Right atrium auricular region (tissue), 2 donors: Measurements from ENCODE around the gene PTGR3. TPM values are rescaled to one million over a fixed set of nuclear protein-coding genes. Genes with fewer than 3 reads are reported as not detected.

Source experiments
- DNase-seq: peaks from one replicate; pipeline ENCODE4 v3.0.0-alpha.2; 2019; ENCODE audit warnings: low spot score
- H3K27ac ChIP-seq, 2 donors: fragments of 200-600 bp; sonication (generic); 1 replicate in 1 of 2; 2 replicates in 1 of 2; pipeline ENCODE4 v1.5.1; 2016 to 2019
- H3K27me3 ChIP-seq, 2 donors: fragments of 200-600 bp; sonication (generic); one replicate each; pipeline versions ENCODE4 v1.5.1 to v1.6.0; 2017 to 2019
- H3K36me3 ChIP-seq: fragments of 200-600 bp; sonication (generic); one replicate; pipeline ENCODE4 v1.5.1; 2016
- H3K4me1 ChIP-seq, 2 donors: fragments of 200-600 bp; sonication (generic); one replicate each; pipeline versions ENCODE4 v1.5.1 to v1.6.0; 2017 to 2019
- H3K4me3 ChIP-seq, 2 donors: fragments of 200-600 bp; sonication (generic); 1 replicate in 1 of 2; 2 replicates in 1 of 2; pipeline ENCODE4 v1.5.1; 2017 to 2019; ENCODE audit warnings: mild to moderate bottlenecking in 1 of 2, moderate library complexity in 1 of 2
- H3K9me3 ChIP-seq, 2 donors: fragments of 200-600 bp; sonication (generic); one replicate each; pipeline ENCODE4 v1.5.1; 2019
- CTCF ChIP-seq, 2 donors: fragments of 200-600 bp; sonication (generic); IDR thresholded peaks; one replicate each; pipeline ENCODE4 v1.5.1; 2019; ENCODE audit warnings: antibody characterized with exemption in 2 of 2
- total RNA-seq, 2 donors: library from RNA; depleted of rRNA; stranded (reverse); fragments of >200 nt; gene quantifications; one replicate each; pipeline ENCODE4 v1.1.0, GENCODE V29; 2016

PTGR3 gene
- total RNA-seq, 2 donors from 2014 or later: 16.7 to 33.9 TPM

GRCh38 chr18:75226956-75227316, 18.0 kb upstream of the PTGR3 start:
- Histone ChIP-seq H3K4me3 (peak overlapping the region; percentile 10 to 36), H3K27ac (peak overlapping the region; percentile 44 to 66), H3K36me3 (no peaks in the 10 kb centered on the region), H3K9me3 (no peaks in the 10 kb centered on the region), H3K4me1 (peaks cover 0 to 63% of the 10 kb centered on the region in 2 donors), H3K27me3 (no peaks in the 10 kb centered on the region)
- DNase-seq: no peak
- no peak for TF ChIP-seq CTCF (IDR thresholded peaks at IDR 0.05)

- H3K27me3 ChIP-seq: no peaks in the 10 kb centered on the region
- peak overlapping the region; percentile 10 to 36 for H3K4me3 ChIP-seq
- no peak for TF ChIP-seq CTCF (IDR thresholded peaks at IDR 0.05)
- no peaks in the 10 kb centered on the region for H3K36me3 ChIP-seq
- H3K9me3 ChIP-seq: no peaks in the 10 kb centered on the region
- peak overlapping the region; percentile 44 to 66 for H3K27ac ChIP-seq
- DNase-seq: no peak
- peaks cover 0 to 63% of the 10 kb centered on the region in 2 donors for H3K4me1 ChIP-seq
These were observed 17.5 kb upstream of the PTGR3 start for GRCh38 chr18:75226286-75226955.

- TF ChIP-seq CTCF (IDR thresholded peaks at IDR 0.05): no peak
- H3K36me3 ChIP-seq: no peaks in the 10 kb centered on the region
- no peaks in the 10 kb centered on the region for H3K9me3 ChIP-seq
- H3K4me3 ChIP-seq: no peak overlapping the region
- peaks cover 0 to 77% of the 10 kb centered on the region in 2 donors for H3K4me1 ChIP-seq
- no peaks in the 10 kb centered on the region for H3K27me3 ChIP-seq
- H3K27ac ChIP-seq: peak overlapping the region in 1 of 2 donors; percentile 19
- no peak for DNase-seq
These were observed 14.9 kb upstream of the PTGR3 start for GRCh38 chr18:75223687-75224347.

GRCh38 chr18:75222407-75222806, 13.5 kb upstream of the PTGR3 start:
- H3K27ac ChIP-seq: peak overlapping the region; percentile 1 to 16
- DNase-seq: no peak
- H3K4me1 ChIP-seq: peaks cover 0 to 76% of the 10 kb centered on the region in 2 donors
- TF ChIP-seq CTCF (IDR thresholded peaks at IDR 0.05): no peak
- H3K27me3 ChIP-seq: no peaks in the 10 kb centered on the region
- no peaks in the 10 kb centered on the region for H3K36me3 ChIP-seq
- no peak overlapping the region for H3K4me3 ChIP-seq
- H3K9me3 ChIP-seq: no peaks in the 10 kb centered on the region

DNA sequence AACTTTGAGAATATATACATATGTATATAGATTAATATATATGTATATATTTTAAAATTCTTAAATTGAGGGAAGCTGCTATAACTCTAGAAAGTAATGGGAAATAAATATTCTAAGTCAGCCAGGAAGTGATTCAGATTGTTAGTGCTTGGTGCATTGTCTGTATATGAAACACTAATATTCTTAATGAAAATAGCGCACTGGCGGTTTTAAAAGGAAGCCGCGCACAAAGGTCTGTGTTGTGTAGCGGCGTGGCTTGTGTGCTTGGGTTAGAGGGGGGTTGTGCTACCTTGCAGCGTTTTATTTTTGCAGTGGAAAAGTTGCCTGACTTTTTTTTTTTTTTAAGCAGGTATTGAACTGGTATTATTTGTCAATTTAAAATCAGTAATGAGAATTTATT, 13.0 kb upstream of the PTGR3 start:
- Histone ChIP-seq H3K4me1 (peaks cover 0 to 74% of the 10 kb centered on the region in 2 donors), H3K27ac (peak overlapping the region in 1 of 2 donors; percentile 36), H3K36me3 (no peaks in the 10 kb centered on the region), H3K4me3 (no peak overlapping the region), H3K9me3 (no peaks in the 10 kb centered on the region), H3K27me3 (no peaks in the 10 kb centered on the region)
- DNase-seq: no peak
- TF ChIP-seq CTCF (IDR thresholded peaks at IDR 0.05): no peak
